GM12878 (cell line): ENCODE measurements around the gene RNF149. TPM values are rescaled to one million over a fixed set of nuclear protein-coding genes. Genes with fewer than 3 reads are reported as not detected.

Source experiments
- ATAC-seq: fragments of 200-7000 bp; cut with Tn5 transposase; 3 replicates; pipeline ENCODE4 v1.9.1; 2020; ENCODE audit warnings: mild to moderate bottlenecking, moderate library complexity
- BruUV-seq: library from RNA; stranded (reverse); fragments of 400-500 nt; replicated peaks from 2 replicates; lab custom pipeline; 2021; lab: Mats Ljungman, UMichigan
- CTCF ChIA-PET: fragments of 300-600 bp; sonication (Branson Sonifier 250); formaldehyde crosslinking; extraction: SDS; loops from one replicate; lab custom pipeline; 2021; ENCODE audit warnings: inconsistent platforms; lab: Yijun Ruan, JAX
- POLR2A ChIA-PET: fragments of 350-600 bp; formaldehyde crosslinking; extraction: SDS; loops from one replicate; lab custom pipeline; 2021; ENCODE audit warnings: inconsistent platforms; lab: Charles Lee
- RAD21 ChIA-PET: fragments of 300-600 bp; sonication (Branson Sonifier 250); formaldehyde crosslinking; loops from one replicate; lab custom pipeline; 2023; ENCODE audit warnings: antibody characterized with exemption; ENCODE audit not compliant: unreplicated experiment; lab: Charles Lee
- SMC1A ChIA-PET: fragments of 300-600 bp; sonication (Branson Sonifier 250); formaldehyde crosslinking; loops from one replicate; lab custom pipeline; 2023; ENCODE audit not compliant: unreplicated experiment, uncharacterized antibody; lab: Charles Lee
- DNase-seq: peaks from one replicate; pipeline ENCODE4 v3.0.0-alpha.2; 2011; ENCODE audit warnings: low read depth, low spot score
- FAIRE-seq: peaks from 3 replicates; lab custom pipeline; 2011; peaks lifted over from hg19 to GRCh38; lab: Jason Lieb, UNC
- H2AFZ ChIP-seq: 2 replicates; pipeline ENCODE4 v1.6.0; 2011; ENCODE audit warnings: low read depth, low read length, control low read depth; ENCODE audit not compliant: control insufficient read depth
- H3K27ac ChIP-seq: 2 replicates; pipeline ENCODE4 v1.5.1; 2011; ENCODE audit warnings: control low read depth; ENCODE audit not compliant: control insufficient read depth, insufficient read depth
- H3K27me3 ChIP-seq, 2 experiments: replicated peaks in 1 of 2; 2 replicates each; pipeline versions ENCODE4 v1.6.0 to v1.6.1; 2011; ENCODE audit warnings: low read length in 1 of 2; ENCODE audit not compliant: control insufficient read depth in 2 of 2, insufficient read depth in 2 of 2
- H3K36me3 ChIP-seq, 2 experiments: 2 replicates each; pipeline ENCODE4 v1.5.1; 2011; ENCODE audit warnings: low read length in 1 of 2; ENCODE audit not compliant: control insufficient read depth in 2 of 2, insufficient read depth in 2 of 2
- H3K4me1 ChIP-seq: 2 replicates; pipeline ENCODE4 v1.6.1; 2011; ENCODE audit warnings: mild to moderate bottlenecking, low read length, moderate library complexity, mixed read lengths; ENCODE audit not compliant: control insufficient read depth, insufficient read depth
- H3K4me2 ChIP-seq: 2 replicates; pipeline ENCODE4 v1.6.0; 2011; ENCODE audit warnings: control low read depth; ENCODE audit not compliant: control insufficient read depth, insufficient read depth
- H3K4me3 ChIP-seq: fragments of 200-600 bp; sonication (generic); 2 replicates; pipeline ENCODE4 v1.5.1; 2016
- H3K79me2 ChIP-seq: 2 replicates; pipeline ENCODE4 v1.6.0; 2011; ENCODE audit warnings: low read length; ENCODE audit not compliant: control insufficient read depth, insufficient read depth
- H3K9ac ChIP-seq: 2 replicates; pipeline ENCODE4 v1.8.0; 2011; ENCODE audit warnings: low read length, control low read depth, mixed read lengths; ENCODE audit not compliant: control insufficient read depth, insufficient read depth
- H3K9me3 ChIP-seq: replicated peaks from 3 replicates; pipeline ENCODE4 v1.5.1; 2011; ENCODE audit warnings: mild to moderate bottlenecking, low read length; ENCODE audit not compliant: control insufficient read depth, insufficient read depth
- H4K20me1 ChIP-seq: 2 replicates; pipeline ENCODE4 v1.6.0; 2011; ENCODE audit not compliant: control insufficient read depth, insufficient read depth
- ATF2 ChIP-seq: IDR thresholded peaks from 2 replicates; pipeline ENCODE4 v1.6.1; 2012; ENCODE audit warnings: low read length, inconsistent platforms
- IRF5 ChIP-seq: fragments of 450-650 bp; IDR thresholded peaks from 2 replicates; pipeline ENCODE4 v1.6.1; 2017; ENCODE audit warnings: borderline replicate concordance
- SREBF2 ChIP-seq: IDR thresholded peaks from 2 replicates; pipeline ENCODE4 v1.6.1; 2012; ENCODE audit warnings: mild to moderate bottlenecking, low read length
- WGBS: methylation state at CpG from one replicate; pipeline ENCODE4 v1.1.6; 2016; ENCODE audit warnings: low lambda C conversion rate; ENCODE audit not compliant: insufficient replicate concordance, insufficient coverage; ENCODE audit errors: missing lambda C conversion rate; 5-methylcytosine and 5-hydroxymethylcytosine counted together
- in situ Hi-C: fragments of 300-500 bp; cut with MboI; formaldehyde crosslinking; loops from 9 replicates; pipeline ENCODE4 v1.14.3; 2018; ENCODE audit warnings: mixed read lengths
- intact Hi-C: fragments of 100-400 bp; cut with micrococcal nuclease; formaldehyde crosslinking; loops from one replicate; pipeline ENCODE4 v1.14.2; 2022; ENCODE audit not compliant: unreplicated experiment
- polyA plus RNA-seq, 11 experiments: library from polyadenylated mRNA; depleted of rRNA in 4 of 11; unstranded in 6 of 11; stranded (reverse) in 5 of 11; fragments of >200 nt; fragmentation: Nextera tagmentation in 4 of 11; fragmentation: Illumina TruSeq in 1 of 11; extraction: Ambion mirVana in 4 of 11; extraction: Trizol in 1 of 11; gene quantifications; 1 replicate in 1 of 11; 2 replicates in 10 of 11; pipeline versions ENCODE4 v1.2.1 to v1.2.3, GENCODE V29; 2011 to 2016; ENCODE audit warnings: inconsistent platforms in 2 of 11, missing spikeins in 2 of 11, low read depth in 1 of 11
- total RNA-seq, 4 experiments: library from RNA; depleted of rRNA in 3 of 4; stranded (reverse); fragments of >200 nt in 3 of 4; fragmentation: Illumina TruSeq in 1 of 4; extraction: Trizol in 1 of 4; gene quantifications; 2 replicates each; pipeline versions ENCODE4 v1.2.1 to v1.2.3, GENCODE V29; 2013 to 2021

The RNF149 gene
- total and polyA plus RNA-seq, 10 of the 15 experiments (the other 5 are each of a cell fraction or from before 2014, with no cell fraction given) = 5.2 to 38.4 (median 16.3) TPM

GRCh38 chr2:101330253-101330933, 21.9 kb upstream of the RNF149 start:
- DNase-seq = no peak
- no peak for TF ChIP-seq SREBF2
- TF ChIP-seq IRF5 = no peak
- TF ChIP-seq ATF2 = no peak
- TF ChIP-seq, all 136 proteins: peak for 0
- Histone ChIP-seq H3K9ac (no peak overlapping the region), H3K4me2 (no peak overlapping the region), H3K9me3 (peaks cover 1% of the 10 kb centered on the region; the same call in 1 of the 3 replicates), H3K4me3 (no peak overlapping the region), H3K4me1 (no peaks in the 10 kb centered on the region; the same call in 1 of the 2 replicates), H4K20me1 (no peaks in the 10 kb centered on the region), H2AFZ (no peak overlapping the region), H3K79me2 (no peaks in the 10 kb centered on the region), H3K36me3 (no peaks in the 10 kb centered on the region), H3K27me3 (peaks cover 0 to 3% of the 10 kb centered on the region in 2 experiments; a peak in 2 of 4 replicates), H3K27ac (no peak overlapping the region)
- ChIA-PET POLR2A (no interaction called here), RAD21 (no interaction called here), SMC1A (no interaction called here), CTCF (interaction anchor here (3.8 kb wide), 1 partner anchor 11 kb away, joined by 24 read pairs; no protein-coding TSS in a partner anchor)
- FAIRE-seq (no peak), ATAC-seq (no peak)
- intact Hi-C loops (no loop called here), in situ Hi-C loops (no loop called here)
- no TSS peak for BruUV-seq
- 63% methylated on average over 12 of the region's 12 CpGs for WGBS
